SH-SY5Y (cell line): Measurements from ENCODE around the gene PTGDR.

Experiments used
- GATA2 ChIP-seq: IDR thresholded peaks from 2 replicates; pipeline ENCODE4 v1.6.1; 2011; ENCODE audit warnings: mild to moderate bottlenecking, low read depth, low read length
- GATA3 ChIP-seq: IDR thresholded peaks from 2 replicates; pipeline ENCODE4 v1.6.1; 2011; ENCODE audit warnings: low read depth, mild to moderate bottlenecking, low read length, moderate library complexity

DNA sequence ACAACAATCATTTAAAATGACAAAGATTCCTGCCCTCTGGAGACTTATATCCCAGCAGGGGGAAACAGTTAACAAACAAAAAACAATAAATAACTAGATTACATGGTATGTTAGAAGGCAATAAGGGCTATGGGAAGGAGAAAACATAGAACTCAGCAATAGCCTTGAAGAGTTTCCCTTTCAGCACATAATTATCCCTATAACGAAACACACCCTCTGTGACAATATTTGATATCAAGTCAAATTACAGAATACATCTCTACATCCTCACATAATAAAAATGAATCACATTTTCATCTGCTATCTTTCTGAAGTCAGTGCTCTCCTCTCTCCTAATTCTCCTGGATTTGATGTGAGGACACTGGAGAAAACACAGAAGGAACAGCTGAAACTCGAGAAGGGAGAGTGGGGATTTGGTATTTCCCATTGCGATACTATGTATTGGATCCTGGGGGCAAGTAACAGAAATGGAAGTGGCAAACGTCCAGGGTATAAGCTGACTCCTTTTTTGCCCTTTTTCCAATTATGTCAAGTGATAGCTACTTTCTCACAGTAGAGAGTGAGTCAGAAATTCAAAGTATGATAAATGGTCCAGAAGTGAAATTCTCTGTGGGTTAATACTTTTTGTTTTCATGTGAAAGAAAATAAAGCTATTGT lies 36.9 kb downstream of the PTGDR start:
- no peak for TF ChIP-seq GATA2
- no peak for TF ChIP-seq GATA3
